GM18498 (cell line): ENCODE measurements around the gene APOM.

Source experiments
- ATAC-seq: cut with Tn5 transposase; IDR thresholded peaks from one replicate; pipeline ENCODE4 v1.9.1; 2021; ENCODE audit warnings: mild to moderate bottlenecking, moderate library complexity; ENCODE audit not compliant: unreplicated experiment

Gene APOM

DNA sequence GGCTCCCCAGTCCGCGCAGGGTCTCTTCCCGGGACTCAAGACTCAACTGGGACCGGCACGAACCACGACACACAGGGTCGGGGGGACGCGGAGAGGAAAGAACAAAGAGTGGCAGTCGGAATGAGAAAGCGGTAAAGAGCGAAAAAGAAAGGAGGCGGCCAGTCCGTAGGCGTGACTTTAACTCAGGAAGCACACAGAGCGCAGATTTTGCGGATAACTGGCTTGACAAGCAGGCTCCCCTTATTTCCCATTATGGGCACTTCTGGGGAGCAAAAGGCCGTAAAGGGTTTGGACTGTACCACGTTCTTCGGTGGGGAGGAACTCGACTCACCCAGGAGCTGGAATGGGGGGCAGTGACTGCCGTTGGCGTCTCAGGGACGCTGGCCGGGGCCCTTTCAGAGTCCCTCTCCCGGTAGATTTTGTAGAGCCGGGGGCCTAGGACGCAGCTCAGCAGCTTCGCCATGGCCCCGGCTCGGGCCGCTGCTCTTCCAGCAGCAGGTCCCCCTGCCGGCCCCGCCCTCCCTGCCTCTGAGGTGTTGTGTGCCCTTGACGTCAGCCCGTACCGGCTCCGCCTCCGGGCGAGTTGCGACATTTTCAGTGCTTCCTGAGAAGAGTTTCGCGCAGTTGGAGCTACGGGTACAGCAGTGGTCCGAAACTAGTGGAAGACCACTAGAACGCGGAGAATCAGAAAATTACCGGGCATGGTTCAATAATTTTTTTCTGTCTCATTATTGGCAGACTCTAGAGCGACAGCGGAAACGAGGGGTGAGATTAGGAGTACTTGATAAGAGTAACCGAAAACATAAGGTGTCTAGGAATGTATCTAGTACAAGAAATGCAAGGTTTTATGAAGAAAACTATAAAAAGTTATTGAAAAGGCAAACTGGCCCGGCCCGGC lies 47.4 kb downstream of the APOM start, which contains the start of gene ABHD16A:
TSS of gene ABHD16A (minus strand) at position 506 of the 898 bp plus-strand sequence. CDS start at position 463, 43 bp downstream.
- peak; percentile 89 for ATAC-seq

DNA sequence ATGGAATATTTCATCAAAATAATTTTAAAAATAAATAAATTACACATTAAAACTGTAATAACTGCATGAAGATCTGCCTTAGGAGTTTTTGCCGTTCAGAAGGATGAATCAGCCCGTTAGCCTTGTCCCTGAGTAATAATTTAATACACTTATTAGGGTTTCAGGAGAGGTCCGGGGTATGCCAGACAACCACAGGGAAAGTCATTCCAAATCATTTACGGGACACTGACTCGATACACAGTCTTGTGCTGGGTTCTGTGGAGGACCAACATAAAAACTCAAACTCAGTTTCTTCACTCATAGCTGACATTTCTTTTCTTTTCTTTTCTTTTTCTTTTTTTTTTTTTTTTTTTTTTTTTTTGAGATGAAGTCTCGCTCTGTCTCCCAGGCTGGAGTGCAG lies 50.2 kb downstream of the APOM start:
- ATAC-seq: no peak

DNA sequence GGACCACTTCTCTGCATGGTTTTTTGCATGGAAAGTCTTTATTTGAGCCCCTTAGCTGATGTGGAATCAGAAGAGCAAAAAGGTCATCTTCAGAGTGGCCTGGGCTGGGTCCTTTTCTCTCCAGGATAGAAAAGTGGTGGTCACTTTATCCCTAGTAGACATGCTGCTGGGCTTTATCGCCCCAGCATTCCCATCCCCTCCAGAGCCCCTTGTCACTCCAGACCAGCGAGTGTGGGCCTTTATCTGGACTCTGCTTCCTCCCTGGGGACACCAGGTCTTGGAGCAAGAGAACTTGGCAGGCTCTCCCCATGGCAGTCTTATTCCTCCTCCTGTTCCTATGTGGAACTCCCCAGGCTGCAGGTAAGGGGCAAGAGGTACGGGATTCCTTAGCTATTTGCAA lies 50.9 kb downstream of the APOM start, which contains the start of gene LY6G6F:
TSS of gene LY6G6F (plus strand) at position 268 of the 400 bp plus-strand sequence. CDS start at position 309, 41 bp downstream.
- no peak for ATAC-seq

DNA sequence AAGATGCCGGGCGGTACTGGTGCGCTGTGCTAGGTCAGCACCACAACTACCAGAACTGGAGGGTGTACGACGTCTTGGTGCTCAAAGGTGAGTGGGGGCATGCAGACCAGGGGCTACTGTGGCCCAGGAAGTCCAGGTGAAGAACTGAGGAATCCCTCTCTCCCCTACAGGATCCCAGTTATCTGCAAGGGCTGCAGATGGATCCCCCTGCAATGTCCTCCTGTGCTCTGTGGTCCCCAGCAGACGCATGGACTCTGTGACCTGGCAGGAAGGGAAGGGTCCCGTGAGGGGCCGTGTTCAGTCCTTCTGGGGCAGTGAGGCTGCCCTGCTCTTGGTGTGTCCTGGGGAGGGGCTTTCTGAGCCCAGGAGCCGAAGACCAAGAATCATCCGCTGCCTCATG lies 52.0 kb downstream of the APOM start:
- ATAC-seq: no peak
